Loucy (cell line): Measurements from ENCODE around the gene ABCC4.

ENCODE experiments used
- CTCF ChIP-seq: fragments of 200-600 bp; sonication (generic); conservative IDR thresholded peaks from 2 replicates; pipeline ENCODE4 v1.5.1; 2014; ENCODE audit warnings: mild to moderate bottlenecking, antibody characterized with exemption, low read length
- EZH2phosphoT487 ChIP-seq: fragments of 200-600 bp; IDR thresholded peaks from 2 replicates; pipeline ENCODE4 v1.6.1; 2018; ENCODE audit warnings: antibody characterized with exemption, mild to moderate bottlenecking, moderate library complexity, borderline replicate concordance

- TF ChIP-seq CTCF (no peak), EZH2phosphoT487 (no peak)
Measured at GRCh38 chr13:95118541-95119324, 182.5 kb downstream of the ABCC4 start.
